C4-2B (cell line): Measurements from ENCODE around the gene ARHGEF2.
"Not testable (repeated sequence)": the region's sequence is repeated elsewhere in the genome, so short reads cannot be mapped to it uniquely, and the experiment has no call there.

Experiments used
- ZFX ChIP-seq: fragments of 450-650 bp; IDR thresholded peaks from 2 replicates; pipeline ENCODE4 v1.6.1; 2017
- TF ChIP-seq, protein P1 (sequence below): fragments of 450-650 bp; conservative IDR thresholded peaks from 2 replicates; pipeline ENCODE4 v1.5.1; 2017; ENCODE audit warnings: mild to moderate bottlenecking

DNA sequence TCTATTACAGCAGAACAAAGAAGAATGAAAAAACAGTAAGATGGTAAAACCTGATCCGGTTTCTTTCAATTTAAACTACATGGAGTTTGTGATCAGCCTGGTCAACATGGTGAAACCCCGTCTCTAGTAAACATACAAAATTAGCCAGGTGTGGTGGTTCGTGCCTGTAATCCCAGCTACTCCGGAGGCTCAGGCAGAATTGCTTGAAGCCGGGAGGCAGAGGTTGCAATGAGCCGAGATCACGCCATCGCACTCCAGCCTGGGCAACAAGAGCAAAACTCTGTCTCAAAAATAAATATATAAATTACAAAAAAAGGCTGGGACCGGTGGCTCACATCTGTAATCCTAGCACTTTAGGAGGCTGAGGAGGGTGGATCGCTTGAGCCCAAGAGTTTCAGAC lies 47.6 kb downstream of the ARHGEF2 start:
- TF ChIP-seq, protein P1, sequence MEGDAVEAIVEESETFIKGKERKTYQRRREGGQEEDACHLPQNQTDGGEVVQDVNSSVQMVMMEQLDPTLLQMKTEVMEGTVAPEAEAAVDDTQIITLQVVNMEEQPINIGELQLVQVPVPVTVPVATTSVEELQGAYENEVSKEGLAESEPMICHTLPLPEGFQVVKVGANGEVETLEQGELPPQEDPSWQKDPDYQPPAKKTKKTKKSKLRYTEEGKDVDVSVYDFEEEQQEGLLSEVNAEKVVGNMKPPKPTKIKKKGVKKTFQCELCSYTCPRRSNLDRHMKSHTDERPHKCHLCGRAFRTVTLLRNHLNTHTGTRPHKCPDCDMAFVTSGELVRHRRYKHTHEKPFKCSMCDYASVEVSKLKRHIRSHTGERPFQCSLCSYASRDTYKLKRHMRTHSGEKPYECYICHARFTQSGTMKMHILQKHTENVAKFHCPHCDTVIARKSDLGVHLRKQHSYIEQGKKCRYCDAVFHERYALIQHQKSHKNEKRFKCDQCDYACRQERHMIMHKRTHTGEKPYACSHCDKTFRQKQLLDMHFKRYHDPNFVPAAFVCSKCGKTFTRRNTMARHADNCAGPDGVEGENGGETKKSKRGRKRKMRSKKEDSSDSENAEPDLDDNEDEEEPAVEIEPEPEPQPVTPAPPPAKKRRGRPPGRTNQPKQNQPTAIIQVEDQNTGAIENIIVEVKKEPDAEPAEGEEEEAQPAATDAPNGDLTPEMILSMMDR, result not testable (repeated sequence)
- TF ChIP-seq ZFX, result not testable (repeated sequence)
